ENCODE measurements around the gene TBC1D23. TPM values are rescaled to one million over a fixed set of nuclear protein-coding genes. Genes with fewer than 3 reads are reported as not detected.
A peak's percentile ranks its signal among the peaks of the same experiment; 100 is the strongest.
"Not testable (repeated sequence)": the region's sequence is repeated elsewhere in the genome, so short reads cannot be mapped to it uniquely, and the experiment has no call there.

The TBC1D23 gene
- total and polyA plus RNA-seq, 2 experiments from 2014 or later: 27.1 to 61.9 TPM

DNA sequence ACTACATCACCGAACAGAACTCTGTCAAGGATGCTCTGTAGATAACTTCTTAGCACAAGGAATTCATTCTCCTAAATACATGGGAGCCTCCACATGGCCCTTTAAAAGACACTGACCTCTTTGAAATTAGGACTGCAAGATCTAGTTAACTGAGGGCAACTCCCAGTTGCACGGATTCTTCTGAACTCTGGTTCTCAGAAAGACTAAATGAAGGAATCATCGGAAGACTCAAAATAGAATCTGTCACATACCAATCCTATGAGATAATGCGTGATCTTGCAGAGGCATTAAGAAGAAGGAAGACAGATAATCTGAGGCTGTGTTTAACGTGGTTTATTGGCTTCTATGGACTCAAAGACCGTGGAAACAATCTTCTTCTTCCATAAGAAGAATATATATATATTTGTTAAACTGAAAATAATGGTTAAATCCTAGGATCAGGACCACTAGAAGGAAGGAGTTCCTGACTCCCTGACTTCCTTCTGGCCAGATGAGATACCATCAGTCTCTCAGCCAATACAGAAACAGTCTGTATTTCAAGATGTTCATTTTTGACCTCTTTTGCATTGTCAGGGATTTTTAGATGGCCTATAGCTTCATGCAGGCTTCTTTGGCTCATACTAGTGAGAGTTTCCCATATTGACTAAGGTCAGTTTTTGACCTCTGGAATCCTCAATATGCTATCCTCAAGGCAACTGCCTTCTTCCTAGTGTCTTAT is 33.9 kb upstream of the TBC1D23 start:
- no peaks in the 10 kb centered on the region for H3K9me2 ChIP-seq (replicated peaks; ENCODE audit: insufficient read depth)
- TF ChIP-seq, protein P1, sequence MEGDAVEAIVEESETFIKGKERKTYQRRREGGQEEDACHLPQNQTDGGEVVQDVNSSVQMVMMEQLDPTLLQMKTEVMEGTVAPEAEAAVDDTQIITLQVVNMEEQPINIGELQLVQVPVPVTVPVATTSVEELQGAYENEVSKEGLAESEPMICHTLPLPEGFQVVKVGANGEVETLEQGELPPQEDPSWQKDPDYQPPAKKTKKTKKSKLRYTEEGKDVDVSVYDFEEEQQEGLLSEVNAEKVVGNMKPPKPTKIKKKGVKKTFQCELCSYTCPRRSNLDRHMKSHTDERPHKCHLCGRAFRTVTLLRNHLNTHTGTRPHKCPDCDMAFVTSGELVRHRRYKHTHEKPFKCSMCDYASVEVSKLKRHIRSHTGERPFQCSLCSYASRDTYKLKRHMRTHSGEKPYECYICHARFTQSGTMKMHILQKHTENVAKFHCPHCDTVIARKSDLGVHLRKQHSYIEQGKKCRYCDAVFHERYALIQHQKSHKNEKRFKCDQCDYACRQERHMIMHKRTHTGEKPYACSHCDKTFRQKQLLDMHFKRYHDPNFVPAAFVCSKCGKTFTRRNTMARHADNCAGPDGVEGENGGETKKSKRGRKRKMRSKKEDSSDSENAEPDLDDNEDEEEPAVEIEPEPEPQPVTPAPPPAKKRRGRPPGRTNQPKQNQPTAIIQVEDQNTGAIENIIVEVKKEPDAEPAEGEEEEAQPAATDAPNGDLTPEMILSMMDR (IDR thresholded peaks at IDR 0.05; ENCODE audit: poor library complexity): no peak
- TF ChIP-seq EZH2phosphoT487 (IDR thresholded peaks at IDR 0.05; ENCODE audit: low read depth, severe bottlenecking, unreplicated experiment): no peak
- no peak for TF ChIP-seq EZH2 (IDR thresholded peaks at IDR 0.05; ENCODE audit: borderline replicate concordance)
- no peaks in the 10 kb centered on the region for H3K9me3 ChIP-seq (ENCODE audit: low read depth)
- no peaks in the 10 kb centered on the region for H3K4me1 ChIP-seq (ENCODE audit: insufficient read depth)
- no peaks in the 10 kb centered on the region for H4K20me1 ChIP-seq (ENCODE audit: insufficient read depth, poor library complexity, severe bottlenecking)
- no peak overlapping the region for H2AFZ ChIP-seq
- H3K36me3 ChIP-seq (replicated peaks; ENCODE audit: insufficient read depth, low read depth): no peaks in the 10 kb centered on the region
- H3K4me3 ChIP-seq: no peak overlapping the region
- H3K79me2 ChIP-seq: no peaks in the 10 kb centered on the region
- H3K27ac ChIP-seq: no peak overlapping the region
- no peak overlapping the region for H3K4me2 ChIP-seq
- WGBS (ENCODE audit: low lambda C conversion rate, missing lambda C conversion rate): 59% methylated on average over 6 of the region's 6 CpGs
- no peaks in the 10 kb centered on the region for H3K27me3 ChIP-seq
- DNase-seq (ENCODE audit: low spot score): peak; percentile 10

DNA sequence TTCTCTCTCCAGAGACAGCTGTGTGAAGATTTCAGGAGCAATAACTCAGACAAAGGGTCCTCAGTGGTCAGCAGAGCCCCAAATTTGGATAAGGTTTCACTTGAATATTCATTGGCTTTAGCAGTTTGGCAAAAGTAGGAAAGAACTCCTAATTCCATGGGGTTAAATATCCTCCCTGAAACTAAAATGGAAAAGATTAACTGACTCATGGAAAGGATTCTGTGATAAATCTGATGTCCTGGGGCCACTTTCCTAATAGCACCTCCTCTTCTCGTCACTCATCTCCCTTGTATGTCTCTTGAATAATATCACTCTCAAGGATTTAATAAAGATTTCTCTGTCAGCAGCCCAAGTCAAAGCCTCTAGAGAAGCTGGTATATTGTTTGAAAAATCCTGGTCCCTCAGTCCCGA is 33.3 kb upstream of the TBC1D23 start:
- Histone ChIP-seq H3K79me2 (no peaks in the 10 kb centered on the region), H3K36me3 (replicated peaks; ENCODE audit: insufficient read depth, low read depth) (no peaks in the 10 kb centered on the region), H2AFZ (no peak overlapping the region), H3K4me1 (ENCODE audit: insufficient read depth) (no peaks in the 10 kb centered on the region), H3K27me3 (no peaks in the 10 kb centered on the region), H4K20me1 (ENCODE audit: insufficient read depth, poor library complexity, severe bottlenecking) (no peaks in the 10 kb centered on the region), H3K27ac (no peak overlapping the region), H3K4me2 (no peak overlapping the region), H3K4me3 (no peak overlapping the region), H3K9me3 (ENCODE audit: low read depth) (no peaks in the 10 kb centered on the region), H3K9me2 (replicated peaks; ENCODE audit: insufficient read depth) (no peaks in the 10 kb centered on the region)
- DNase-seq (ENCODE audit: low spot score): no peak
- WGBS (ENCODE audit: low lambda C conversion rate, missing lambda C conversion rate): 98% methylated on average over 2 of the region's 2 CpGs
- no peak for TF ChIP-seq EZH2 (IDR thresholded peaks at IDR 0.05; ENCODE audit: borderline replicate concordance)
- TF ChIP-seq EZH2phosphoT487 (IDR thresholded peaks at IDR 0.05; ENCODE audit: low read depth, severe bottlenecking, unreplicated experiment): no peak
- TF ChIP-seq, protein P1 (IDR thresholded peaks at IDR 0.05; ENCODE audit: poor library complexity): no peak

DNA sequence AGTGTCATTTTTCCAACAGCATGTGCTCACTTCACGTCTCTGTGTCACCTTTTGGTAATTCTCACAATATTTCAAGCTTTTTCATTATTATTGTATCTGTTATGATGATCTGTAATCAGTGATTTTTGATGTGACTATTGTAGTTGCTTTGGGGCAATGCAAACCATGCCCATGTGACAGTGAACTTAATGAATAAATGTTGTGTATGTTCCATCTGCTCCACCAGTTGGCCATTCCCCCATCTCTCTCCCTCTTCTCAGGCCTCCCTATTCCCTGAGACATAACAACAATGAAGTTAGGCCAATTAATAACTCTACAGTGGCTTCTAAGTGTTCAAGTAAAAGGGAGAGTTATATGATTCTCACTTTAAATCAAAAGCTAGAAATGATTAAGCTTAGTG is 32.5 kb upstream of the TBC1D23 start:
- no peak overlapping the region for H3K27ac ChIP-seq
- H3K4me1 ChIP-seq (ENCODE audit: insufficient read depth): no peaks in the 10 kb centered on the region
- no peaks in the 10 kb centered on the region for H3K9me2 ChIP-seq (replicated peaks; ENCODE audit: insufficient read depth)
- no peaks in the 10 kb centered on the region for H4K20me1 ChIP-seq (ENCODE audit: insufficient read depth, poor library complexity, severe bottlenecking)
- no peak for TF ChIP-seq EZH2 (IDR thresholded peaks at IDR 0.05; ENCODE audit: borderline replicate concordance)
- TF ChIP-seq, protein P1 (IDR thresholded peaks at IDR 0.05; ENCODE audit: poor library complexity): no peak
- TF ChIP-seq EZH2phosphoT487 (IDR thresholded peaks at IDR 0.05; ENCODE audit: low read depth, severe bottlenecking, unreplicated experiment): no peak
- H2AFZ ChIP-seq: no peak overlapping the region
- no peaks in the 10 kb centered on the region for H3K27me3 ChIP-seq
- H3K4me3 ChIP-seq: no peak overlapping the region
- no peak for DNase-seq (ENCODE audit: low spot score)
- H3K9me3 ChIP-seq (ENCODE audit: low read depth): no peaks in the 10 kb centered on the region
- H3K4me2 ChIP-seq: no peak overlapping the region
- 96% methylated on average over 1 of the region's 1 CpG for WGBS (ENCODE audit: low lambda C conversion rate, missing lambda C conversion rate)
- H3K36me3 ChIP-seq (replicated peaks; ENCODE audit: insufficient read depth, low read depth): no peaks in the 10 kb centered on the region
- no peaks in the 10 kb centered on the region for H3K79me2 ChIP-seq

DNA sequence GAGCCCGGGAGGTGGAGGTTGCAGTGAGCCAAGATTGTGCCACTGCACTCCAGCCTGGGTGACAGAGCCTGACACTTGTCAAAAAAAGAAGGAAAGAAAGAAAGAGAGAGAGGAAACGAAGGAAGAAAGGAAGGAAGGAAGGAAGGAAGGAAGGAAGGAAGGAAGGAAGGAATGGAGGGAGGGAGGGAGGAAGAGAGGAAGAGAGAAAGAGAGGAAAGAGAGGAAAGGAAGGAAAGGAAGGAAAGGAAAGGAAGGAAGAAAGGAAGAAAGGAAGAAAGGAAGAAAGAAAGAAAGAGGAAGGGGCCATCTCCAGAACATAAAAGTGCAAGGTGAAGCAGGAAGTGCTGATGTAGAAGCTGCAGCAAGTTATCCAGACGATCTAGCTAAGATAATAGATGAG is 31.6 kb upstream of the TBC1D23 start:
- H3K27ac ChIP-seq; H4K20me1 ChIP-seq (ENCODE audit: insufficient read depth, poor library complexity, severe bottlenecking); H3K4me1 ChIP-seq (ENCODE audit: insufficient read depth); H3K4me3 ChIP-seq; H3K4me2 ChIP-seq; H3K79me2 ChIP-seq; H2AFZ ChIP-seq; H3K27me3 ChIP-seq; H3K9me3 ChIP-seq (ENCODE audit: low read depth); H3K36me3 ChIP-seq (replicated peaks; ENCODE audit: insufficient read depth, low read depth); H3K9me2 ChIP-seq (replicated peaks; ENCODE audit: insufficient read depth); DNase-seq (ENCODE audit: low spot score): not testable (repeated sequence)
- WGBS (ENCODE audit: low lambda C conversion rate, missing lambda C conversion rate): 96% methylated on average over 2 of the region's 3 CpGs
